NCI-H82 (cell line): ENCODE results near the gene MACROH2A1.
A peak's percentile ranks its signal among the peaks of the same experiment; 100 is the strongest.

ENCODE experiments used
- DNase-seq: peaks from one replicate; lab custom pipeline; 2025; lab: John Stamatoyannopoulos, UW

Gene MACROH2A1

DNA sequence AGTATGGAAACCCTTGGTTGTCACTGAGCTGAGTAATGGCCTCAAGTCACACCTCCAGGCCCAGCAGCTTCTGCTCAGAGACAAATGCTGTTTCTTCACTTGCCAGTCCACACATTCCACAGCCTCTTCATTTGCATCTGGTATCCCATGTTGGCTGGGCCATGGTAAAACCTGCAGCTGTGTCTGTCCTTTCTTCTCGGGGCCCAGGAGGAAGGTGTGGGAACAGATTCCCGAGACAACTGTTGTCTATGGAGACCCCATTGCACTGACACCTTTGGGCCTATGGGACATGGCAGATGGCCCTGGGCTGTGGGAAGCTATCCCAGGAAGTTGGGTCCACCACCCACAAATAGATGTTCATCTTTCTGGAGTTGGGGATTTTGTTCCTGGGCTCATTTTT, 85.1 kb downstream of the MACROH2A1 start:
- no peak for DNase-seq

DNA sequence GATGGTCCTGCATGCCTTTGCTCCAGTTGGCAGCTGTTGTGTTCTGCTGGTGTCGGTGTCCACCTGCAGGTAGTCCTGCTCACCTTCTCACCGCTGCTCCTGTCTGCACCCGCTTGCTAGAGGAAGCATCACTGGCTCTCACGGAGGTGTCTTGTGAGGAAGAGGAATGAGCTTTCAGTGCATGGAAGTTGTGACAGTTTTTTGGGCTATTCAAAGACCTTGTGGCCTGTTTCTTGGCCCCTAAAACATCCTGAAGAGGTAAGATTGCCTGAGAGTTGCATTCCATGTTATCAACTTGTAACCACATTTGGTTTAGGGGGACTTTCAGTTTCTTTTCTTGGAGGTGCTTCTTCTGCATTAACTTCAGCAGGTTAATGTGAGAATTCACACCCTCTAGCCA, 85.6 kb downstream of the MACROH2A1 start:
- DNase-seq: no peak

DNA sequence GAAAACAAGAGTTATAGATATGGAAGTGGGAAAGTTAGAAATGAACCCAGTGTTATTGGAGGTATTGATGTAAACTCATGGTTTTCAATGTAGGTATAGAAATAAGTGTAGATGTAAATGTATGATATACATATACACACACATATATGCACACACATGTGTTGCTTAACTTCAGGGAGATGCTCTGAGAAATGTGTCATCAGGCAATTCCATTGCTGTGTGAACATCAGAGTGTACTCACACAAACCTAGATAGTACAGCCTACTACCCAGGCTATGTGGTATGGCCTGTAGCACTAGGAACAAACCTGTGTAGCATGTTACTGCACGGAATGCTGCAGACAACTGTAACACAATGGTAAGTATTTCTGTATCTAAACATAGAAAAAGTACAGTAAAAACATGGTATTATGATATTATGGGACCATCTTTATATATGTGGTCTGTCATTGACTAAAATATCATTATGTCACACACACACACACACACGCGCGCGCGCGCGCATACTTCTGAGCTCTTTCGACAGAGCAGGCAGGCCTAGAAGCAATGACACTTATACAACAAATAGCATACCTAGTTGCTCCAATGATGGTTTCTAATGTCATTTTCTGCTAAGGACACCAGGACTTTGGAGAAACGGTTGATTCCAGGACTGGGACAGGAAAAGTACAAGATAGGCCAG, 86.6 kb downstream of the MACROH2A1 start:
- no peak for DNase-seq

DNA sequence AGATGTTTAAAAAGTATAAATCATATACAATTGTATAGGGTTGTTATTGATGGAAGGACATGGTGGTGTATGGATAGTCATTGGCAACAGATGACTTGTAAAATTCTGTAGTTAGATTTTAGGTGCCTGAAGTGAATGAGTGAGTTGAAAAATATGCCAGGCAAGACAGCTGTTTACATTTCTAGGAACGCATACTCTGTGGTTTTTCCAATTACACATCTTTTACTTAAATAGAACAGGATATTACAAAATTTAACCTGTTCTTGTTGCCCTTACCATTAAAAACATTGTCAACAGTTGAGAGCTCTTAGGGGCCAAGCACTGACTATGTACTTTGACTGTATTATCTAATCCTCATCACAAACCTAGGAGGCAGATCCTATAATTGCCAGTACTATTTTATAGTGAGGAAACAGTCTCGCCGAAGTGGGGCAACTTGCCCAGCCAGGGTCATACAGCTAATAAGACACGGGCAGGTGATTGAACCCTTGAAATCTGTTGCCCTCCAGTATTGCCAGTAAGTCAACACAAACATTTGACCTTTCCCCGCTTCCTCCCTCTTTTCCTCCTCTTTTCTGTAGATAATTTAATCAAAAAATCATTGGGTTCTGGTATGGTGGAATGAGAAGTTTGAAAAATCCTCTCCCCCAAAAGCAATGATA, 88.6 kb downstream of the MACROH2A1 start:
- peak; percentile 39 for DNase-seq

DNA sequence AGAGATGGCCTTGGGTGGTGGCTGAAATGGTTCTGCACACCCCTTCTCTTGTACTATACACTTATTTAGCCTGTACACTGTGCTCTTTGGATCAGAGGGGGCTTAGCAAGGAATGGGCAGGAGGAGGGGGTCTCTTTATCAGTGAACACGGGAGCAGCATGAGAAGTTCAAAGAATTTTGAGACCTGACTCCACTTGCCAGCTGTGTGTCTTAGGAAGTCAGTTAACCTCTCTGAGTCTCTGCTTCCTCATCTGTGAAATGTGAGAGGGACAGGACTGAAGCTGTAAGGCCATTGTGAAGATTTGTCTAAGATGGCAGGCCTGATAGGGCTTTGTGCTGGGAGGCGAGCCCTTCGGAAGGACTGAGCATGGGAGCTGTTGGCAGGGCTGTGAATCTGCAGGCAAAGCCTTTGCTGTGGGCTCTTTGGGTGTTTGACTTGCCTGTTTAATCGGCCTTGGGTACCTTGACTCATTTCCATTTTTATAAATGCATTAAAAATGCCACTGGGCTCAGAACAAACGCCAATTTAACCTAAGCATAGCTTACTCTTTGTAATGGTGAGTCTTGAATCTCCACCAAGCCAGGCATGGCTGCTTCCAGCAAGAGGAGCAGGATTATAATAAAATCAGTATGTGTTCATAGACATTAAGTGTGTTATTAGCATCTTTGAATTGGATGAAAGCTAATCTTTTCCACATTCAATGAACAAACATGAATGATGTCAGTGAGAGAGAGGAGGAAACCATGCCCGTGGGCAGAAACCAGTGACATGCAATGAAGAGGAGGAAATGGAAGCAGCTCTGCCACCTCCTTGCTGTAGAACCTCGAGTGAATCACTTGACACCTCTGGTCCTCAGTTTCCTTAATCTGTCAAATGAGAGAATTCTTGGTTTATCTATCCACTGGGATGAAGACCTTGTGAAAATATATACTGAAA, 89.4 kb downstream of the MACROH2A1 start:
- no peak for DNase-seq

DNA sequence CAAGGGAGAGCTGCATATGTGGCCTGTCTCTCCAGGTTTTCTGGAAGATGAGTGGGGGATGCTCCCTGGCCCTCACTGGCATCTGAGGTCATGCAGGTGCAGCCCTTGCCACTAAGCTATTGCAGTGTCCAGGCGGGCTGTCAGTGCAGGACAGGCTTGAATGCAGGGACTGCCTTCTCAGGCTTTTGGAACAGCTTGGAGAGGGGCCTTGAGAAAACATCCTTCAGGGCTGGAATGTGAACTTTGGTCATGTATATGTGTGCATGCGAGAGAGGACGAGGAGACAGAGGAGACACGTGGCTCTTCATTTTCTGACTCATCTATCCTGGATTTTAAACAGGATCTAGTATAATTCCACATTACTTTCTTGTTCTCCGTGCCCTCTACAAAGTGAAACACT, 90.3 kb downstream of the MACROH2A1 start:
- DNase-seq: peak; percentile 20

DNA sequence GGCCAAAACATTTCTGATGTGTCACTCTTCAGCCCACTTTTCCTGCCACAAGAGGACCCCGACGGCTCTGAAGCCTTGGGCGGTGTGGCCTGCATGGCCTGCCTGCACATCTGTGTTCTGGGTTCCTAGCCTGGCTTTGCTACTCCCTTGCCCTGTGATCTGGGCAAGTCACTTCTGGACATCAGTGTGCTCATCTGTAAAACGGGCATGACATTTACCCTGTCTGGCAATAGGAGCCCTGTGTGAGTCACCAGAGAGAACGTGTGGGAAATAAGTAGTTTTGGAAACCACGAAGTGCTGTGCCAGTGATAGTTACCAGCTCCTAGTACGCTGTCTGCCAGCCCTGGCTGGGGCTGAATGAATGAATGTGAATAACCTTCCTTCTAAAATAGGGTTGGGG, 90.8 kb downstream of the MACROH2A1 start:
- peak; percentile 37 for DNase-seq

DNA sequence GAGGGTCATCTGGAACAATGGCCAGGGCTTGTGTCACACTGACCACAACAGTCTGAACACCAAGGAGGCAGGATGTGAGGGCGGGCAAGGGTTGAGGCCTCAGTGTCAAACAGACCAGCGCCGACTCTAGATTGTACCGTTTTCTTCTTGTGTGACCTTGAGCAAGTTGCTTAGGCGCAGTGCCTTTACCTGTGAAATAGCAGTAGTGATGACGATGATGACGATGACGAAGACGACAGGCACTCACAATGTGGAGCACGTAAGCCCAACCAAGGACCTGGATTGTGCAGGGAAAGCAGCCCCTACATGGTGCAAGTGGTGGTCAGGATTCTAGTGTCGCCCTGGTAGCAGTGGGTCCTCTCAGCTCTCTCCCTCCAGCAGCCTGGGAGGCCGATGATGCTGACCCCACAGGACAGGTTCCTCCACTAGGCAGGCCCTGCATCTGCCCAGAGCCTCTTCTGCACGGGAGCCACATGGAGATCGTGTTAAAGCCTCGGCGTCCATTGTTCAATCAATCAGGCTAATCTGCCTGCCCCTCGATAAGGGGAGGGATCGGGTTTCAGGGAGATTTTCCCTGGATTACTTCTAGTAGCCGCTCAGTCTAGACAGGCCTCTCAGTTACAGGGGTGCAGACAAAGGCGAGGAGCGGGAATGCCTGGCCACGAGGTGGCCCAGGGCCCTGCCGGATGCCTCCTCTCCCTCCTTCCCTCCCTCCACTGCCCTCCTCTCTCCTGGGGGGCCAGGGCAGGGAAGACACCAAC, 91.7 kb downstream of the MACROH2A1 start:
- peak; percentile 98 for DNase-seq

DNA sequence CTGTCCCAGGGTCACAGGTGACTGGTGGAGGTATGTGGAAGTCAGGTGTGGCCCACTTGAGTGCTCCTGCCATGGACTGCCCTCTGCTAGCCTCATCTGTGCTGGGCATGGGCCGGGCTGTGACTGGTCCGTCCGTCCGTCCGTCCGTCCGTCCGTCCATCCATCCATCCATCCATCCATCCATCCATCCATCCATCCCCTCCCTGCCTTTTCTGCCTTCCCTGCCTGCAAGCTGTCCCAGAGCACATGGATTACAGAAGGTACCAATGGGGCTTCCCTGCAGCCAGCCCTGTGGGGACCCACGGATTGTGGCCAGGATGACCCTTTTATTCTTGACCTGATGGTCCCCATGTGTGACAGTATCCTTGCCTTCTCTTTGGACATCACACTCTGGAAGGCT, 92.5 kb downstream of the MACROH2A1 start:
- no peak for DNase-seq

DNA sequence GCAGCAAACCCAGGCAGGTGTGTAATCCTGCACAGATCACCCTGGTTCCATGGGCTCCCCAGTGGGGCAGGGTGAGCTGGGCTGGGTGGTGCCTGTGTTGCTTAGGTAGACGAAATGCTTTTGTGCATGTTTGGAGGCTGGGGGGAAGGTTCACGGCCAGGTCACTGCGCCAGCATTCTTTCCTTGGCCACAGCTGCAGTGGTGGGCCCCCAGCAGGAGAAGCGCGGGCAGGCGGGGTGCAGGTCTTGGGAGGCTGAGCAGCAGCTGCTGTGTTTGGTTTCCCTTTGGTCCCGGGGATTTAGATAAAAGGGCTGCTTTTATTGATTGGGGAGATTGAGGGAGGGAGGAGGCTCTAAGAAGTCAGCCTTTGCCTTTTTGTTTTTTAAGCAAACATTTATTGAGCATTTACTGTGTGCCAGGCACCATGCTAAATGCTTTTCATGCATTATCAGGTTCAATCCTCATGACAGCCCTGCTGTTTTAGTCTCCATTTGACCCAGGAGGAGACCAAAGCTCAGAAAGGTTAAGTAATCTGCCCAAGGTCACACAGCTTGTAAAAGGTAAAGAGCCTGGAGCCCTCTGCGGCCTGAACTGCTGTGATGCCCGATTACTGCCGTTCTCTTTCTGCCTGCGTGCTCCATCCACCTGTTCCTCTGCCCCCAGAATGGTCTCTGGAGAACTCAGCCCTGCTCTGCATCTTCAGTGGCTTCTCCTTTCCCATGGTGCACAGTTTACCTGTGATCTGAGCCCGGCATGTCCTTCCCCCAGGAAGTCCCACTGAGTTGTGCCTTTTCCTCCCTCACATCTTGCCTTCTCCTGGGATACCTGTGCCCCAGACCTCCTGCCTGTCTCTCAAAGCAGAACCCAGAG, 94.4 kb downstream of the MACROH2A1 start:
- peak; percentile 45 for DNase-seq

DNA sequence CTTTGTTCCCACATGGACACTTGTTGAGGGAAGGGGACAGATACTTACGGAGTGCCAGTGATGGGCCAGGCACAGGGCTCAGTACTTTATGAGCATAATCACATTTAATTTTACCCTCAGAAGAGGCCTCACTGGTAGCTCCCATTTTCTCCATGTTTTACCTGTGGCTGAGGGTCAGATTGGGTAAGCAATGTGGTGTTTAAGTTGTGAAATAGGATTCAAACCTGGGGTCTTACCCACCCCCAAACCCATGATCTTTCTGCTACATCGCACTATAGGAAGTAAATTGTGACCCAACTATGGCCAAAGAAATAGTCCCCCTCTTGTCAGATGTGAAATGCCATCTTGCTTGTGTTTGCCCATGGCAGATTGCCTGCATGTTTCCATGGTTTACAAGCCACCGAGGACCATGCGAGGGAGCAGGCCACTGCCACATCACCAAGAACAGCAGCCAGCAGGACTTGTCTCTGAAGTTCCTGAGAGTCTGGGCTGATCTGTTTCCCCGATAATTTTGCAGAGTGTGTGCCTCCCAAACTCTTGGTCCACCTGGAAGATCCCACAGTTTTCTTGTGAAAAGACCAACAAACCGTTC, 95.4 kb downstream of the MACROH2A1 start:
- DNase-seq: no peak

DNA sequence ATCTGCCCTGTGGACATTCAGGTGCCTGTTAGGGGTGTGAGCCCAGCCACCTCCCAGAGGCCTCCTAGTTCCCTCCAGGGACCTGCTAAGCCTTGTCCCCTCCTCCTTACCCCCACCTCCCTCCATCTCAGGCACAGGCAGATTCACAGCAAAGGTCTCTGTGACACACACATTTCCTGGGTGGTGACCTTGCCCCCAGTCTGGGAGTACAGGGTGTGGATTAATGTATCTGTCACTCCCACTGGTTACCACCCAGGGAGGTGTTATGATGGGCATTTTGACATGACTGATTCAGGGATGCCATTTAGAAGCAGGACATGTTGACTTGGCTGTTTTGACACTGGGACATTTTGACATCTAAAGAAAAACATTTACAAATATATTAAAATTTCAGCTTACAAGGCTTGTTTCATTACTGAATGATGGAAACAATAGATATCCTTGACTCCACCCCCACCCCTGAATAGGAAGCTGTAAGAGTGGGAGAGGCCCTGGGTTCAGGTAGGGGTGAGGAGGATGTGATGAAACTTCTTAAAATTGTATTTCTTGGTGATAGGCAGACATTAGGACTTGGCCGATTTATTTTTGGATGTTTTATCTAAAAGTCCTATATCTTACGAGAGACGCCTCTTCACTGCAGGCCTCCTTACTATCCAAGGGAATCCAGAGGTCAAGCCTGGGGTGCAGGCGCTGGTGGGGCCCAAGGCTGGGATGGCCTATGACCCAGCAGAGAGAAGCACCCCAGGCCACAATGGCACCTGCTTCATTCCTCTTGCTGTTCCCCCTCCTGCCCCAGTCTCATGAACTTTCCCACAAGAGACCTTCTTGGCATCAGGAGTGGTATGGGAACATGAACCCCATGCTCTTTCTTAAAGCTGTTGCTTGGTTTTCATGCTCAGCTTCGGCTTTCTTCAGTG, 101.9 kb downstream of the MACROH2A1 start:
- peak; percentile 26 for DNase-seq

DNA sequence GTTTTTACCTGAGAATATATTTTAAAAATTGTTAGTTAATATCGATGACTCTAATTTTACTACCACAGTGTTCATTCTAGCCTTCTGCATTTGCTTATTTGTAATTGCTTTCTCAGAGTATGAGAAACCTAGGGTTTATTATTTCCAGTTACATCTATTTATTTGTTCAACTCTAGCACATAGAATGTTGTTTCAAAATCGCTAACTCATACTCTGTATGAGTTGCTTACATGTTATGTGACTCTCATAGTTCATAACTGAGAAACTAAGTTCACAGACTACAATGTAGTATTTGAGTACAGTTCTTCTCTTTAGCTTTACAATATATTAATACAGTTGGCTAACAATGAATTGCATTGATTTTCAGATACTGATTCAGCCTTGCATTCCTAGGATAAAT, 103.2 kb downstream of the MACROH2A1 start:
- DNase-seq: no peak

DNA sequence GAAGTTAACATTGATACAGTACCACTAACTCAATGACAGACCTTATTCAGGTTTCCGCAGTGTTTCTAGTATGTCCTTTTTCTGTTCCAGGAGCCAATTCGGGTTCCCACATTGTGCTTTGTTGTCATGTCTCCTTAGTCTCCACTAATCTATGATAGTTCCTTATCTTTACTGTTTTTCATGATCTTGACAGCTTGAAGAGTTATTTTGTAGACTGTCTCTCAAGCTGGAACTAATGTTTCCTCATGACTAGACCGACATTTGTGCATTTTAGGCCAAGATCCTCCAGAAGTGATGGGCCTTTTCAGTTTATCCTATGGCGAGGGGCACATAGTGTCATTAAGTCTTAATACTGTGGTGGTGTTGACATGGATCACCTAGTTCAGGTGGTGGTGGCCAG, 104.2 kb downstream of the MACROH2A1 start:
- DNase-seq: no peak

DNA sequence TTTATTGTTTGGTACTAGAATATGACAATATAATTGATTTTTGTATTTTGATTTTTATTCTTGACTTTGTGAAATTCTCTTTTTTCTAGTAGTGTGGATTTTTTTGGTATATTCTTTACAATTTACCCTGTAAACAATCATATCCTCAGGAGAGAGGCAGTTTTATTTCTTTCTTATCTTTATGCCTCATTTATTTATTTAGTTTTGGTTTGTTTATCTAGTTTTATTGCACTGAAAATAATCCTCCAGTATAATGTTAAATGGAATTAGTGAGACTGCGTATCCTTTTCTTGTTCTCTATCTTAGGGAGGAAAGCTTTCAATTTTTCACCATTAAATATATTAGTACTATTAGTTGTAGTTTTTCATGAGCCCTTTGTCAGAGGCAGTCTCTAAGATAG, 109.4 kb downstream of the MACROH2A1 start:
- DNase-seq: no peak

DNA sequence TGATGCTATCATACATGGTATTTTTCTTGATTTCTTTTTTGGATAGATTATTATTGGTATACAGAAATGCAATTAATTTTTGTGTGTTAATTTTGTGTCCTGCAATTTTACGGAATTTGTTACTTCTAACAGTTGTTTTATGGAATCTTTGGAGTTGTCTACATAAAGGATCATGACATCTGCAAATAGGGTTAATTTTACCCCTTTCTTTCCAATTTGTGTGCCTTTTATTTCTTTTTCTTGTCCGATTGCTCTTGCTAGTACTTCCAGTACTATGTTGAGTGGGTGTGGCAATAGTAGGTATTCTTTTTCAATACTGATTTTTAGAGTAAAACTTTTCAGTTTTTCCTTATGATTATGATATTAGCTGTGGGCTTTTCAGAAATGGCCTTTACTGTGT, 111.5 kb downstream of the MACROH2A1 start:
- DNase-seq: no peak
